AG04450 (cell line): ENCODE results near the gene LIPC. TPM values are rescaled to one million over a fixed set of nuclear protein-coding genes. Genes with fewer than 3 reads are reported as not detected.

Experiments
- CTCF ChIA-PET: fragments of 300-600, 350-600 bp; formaldehyde crosslinking; extraction: SDS; loops from one replicate; lab custom pipeline; 2022; ENCODE audit warnings: antibody characterized with exemption, inconsistent platforms; lab: Charles Lee
- POLR2A ChIA-PET: fragments of 350-600 bp; formaldehyde crosslinking; extraction: SDS; loops from one replicate; lab custom pipeline; 2021; ENCODE audit warnings: antibody characterized with exemption, inconsistent platforms; lab: Yijun Ruan, JAX
- DNase-seq: peaks from one replicate; pipeline ENCODE4 v3.0.0-alpha.2; 2011; ENCODE audit warnings: low read depth, low spot score
- H3K27ac ChIP-seq: one replicate; pipeline ENCODE4 v1.5.1; 2012; ENCODE audit warnings: low read depth, low read length, control low read depth
- H3K27me3 ChIP-seq: one replicate; pipeline ENCODE4 v1.6.0; 2012; ENCODE audit warnings: low read length; ENCODE audit not compliant: control insufficient read depth, insufficient read depth
- H3K4me3 ChIP-seq: 2 replicates; pipeline ENCODE4 v1.5.1; 2011; ENCODE audit warnings: mild to moderate bottlenecking, low read depth, low read length, control low read depth
- H3K9me3 ChIP-seq: 2 replicates; pipeline ENCODE4 v1.5.1; 2012; ENCODE audit warnings: low read length; ENCODE audit not compliant: control insufficient read depth, insufficient read depth
- polyA plus RNA-seq: library from polyadenylated mRNA; depleted of rRNA; stranded (reverse); fragments of >200 nt; gene quantifications from 2 replicates; pipeline ENCODE4 v1.2.3, GENCODE V29; 2011
- TF ChIP-seq, protein P1 (sequence below): IDR thresholded peaks from 2 replicates; pipeline ENCODE4 v1.5.1; 2011; ENCODE audit warnings: low read depth, low read length, control low read depth, inconsistent platforms

Gene LIPC
- polyA plus RNA-seq, 1 experiment: 0.82 TPM

DNA sequence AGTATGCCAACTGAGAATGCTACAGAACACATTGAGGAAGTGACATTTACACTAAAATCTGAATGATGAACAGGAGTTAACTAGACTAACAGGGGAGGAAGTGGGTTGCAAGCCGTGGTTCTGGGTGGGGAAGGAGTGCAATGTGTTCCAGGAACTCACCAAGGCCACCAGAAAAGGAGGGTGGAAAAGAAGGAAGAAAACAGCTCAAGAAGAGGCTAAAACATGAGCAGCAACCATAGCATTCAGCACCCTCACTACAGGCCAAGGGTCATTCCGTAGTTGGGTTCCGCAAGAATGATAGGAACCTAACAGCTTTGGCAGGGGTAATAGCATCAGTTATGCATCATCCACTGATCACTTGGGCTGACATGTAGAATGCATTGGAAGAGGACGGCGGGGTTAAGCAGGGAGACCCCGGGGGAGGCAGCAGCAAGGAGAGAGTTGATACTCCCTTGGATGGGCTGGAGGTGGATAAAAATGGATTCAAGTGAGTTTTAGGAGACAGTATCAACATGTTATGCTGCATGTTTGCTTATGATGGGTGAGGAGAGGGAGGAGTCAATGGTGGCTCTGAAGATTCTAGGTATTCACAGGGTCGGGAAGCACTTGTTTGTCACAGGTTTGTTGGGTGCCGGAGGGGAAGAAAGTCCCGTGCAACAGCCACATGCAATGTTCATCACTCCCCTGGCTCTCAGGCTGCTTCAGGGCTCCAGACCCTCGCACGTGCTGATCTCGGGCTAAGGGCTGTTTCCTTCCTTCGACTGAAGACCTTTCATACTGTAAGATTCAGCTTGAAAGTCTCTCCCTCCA is 53.2 kb downstream of the LIPC start:
- H3K27ac ChIP-seq: no peak overlapping the region
- TF ChIP-seq, protein P1, sequence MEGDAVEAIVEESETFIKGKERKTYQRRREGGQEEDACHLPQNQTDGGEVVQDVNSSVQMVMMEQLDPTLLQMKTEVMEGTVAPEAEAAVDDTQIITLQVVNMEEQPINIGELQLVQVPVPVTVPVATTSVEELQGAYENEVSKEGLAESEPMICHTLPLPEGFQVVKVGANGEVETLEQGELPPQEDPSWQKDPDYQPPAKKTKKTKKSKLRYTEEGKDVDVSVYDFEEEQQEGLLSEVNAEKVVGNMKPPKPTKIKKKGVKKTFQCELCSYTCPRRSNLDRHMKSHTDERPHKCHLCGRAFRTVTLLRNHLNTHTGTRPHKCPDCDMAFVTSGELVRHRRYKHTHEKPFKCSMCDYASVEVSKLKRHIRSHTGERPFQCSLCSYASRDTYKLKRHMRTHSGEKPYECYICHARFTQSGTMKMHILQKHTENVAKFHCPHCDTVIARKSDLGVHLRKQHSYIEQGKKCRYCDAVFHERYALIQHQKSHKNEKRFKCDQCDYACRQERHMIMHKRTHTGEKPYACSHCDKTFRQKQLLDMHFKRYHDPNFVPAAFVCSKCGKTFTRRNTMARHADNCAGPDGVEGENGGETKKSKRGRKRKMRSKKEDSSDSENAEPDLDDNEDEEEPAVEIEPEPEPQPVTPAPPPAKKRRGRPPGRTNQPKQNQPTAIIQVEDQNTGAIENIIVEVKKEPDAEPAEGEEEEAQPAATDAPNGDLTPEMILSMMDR: no peak
- CTCF ChIA-PET: no interaction called here
- POLR2A ChIA-PET: no interaction called here
- H3K27me3 ChIP-seq: no peaks in the 10 kb centered on the region
- DNase-seq: no peak
- H3K9me3 ChIP-seq: peaks cover 7% of the 10 kb centered on the region
- no peak overlapping the region for H3K4me3 ChIP-seq

DNA sequence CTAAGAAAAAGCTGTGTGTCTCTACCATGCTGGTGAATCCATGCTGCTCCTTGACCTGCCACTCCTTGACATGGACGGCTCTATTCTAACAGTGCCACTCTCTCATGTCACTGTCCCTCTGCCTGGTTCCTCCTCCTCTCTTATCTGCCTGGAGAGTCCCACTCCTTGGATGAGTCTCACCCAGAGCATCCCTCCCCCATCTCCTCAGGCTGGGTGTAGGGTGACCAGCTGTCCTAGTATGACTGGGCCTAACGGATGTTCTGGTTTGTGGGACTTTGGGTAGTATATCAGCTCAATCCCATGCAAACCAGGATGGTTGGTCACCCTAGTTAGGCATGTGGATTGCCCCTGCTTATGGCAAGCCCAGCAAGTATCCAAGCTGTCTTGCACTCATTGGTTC is 54.3 kb downstream of the LIPC start:
- TF ChIP-seq, protein P1: no peak
- ChIA-PET POLR2A (no interaction called here), CTCF (no interaction called here)
- H3K9me3 ChIP-seq: peaks cover 15% of the 10 kb centered on the region
- DNase-seq: no peak
- no peak overlapping the region for H3K27ac ChIP-seq
- no peak overlapping the region for H3K4me3 ChIP-seq
- H3K27me3 ChIP-seq: no peaks in the 10 kb centered on the region

DNA sequence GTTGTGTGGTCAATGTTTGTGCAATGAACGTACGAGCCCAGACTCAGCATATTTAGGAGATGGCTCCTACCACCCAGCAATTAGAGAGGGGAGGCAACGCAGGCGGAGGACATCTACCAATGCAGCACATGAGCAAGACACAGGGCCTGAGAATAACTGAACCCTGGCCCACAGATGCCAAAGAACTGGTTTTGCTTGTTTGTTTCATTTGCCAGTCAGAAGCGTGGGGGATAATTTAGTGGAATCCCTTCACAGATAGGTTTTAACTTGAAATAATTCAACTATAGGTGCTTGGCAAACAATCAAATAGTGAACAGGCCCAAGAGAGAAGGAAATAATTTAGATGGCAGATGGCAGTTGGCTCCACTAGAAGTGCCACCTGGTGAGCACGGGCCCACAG is 54.8 kb downstream of the LIPC start:
- DNase-seq: no peak
- TF ChIP-seq, protein P1: no peak
- no peak overlapping the region for H3K4me3 ChIP-seq
- POLR2A ChIA-PET: no interaction called here
- H3K27ac ChIP-seq: no peak overlapping the region
- H3K27me3 ChIP-seq: no peaks in the 10 kb centered on the region
- H3K9me3 ChIP-seq: peaks cover 15% of the 10 kb centered on the region
- CTCF ChIA-PET: no interaction called here

DNA sequence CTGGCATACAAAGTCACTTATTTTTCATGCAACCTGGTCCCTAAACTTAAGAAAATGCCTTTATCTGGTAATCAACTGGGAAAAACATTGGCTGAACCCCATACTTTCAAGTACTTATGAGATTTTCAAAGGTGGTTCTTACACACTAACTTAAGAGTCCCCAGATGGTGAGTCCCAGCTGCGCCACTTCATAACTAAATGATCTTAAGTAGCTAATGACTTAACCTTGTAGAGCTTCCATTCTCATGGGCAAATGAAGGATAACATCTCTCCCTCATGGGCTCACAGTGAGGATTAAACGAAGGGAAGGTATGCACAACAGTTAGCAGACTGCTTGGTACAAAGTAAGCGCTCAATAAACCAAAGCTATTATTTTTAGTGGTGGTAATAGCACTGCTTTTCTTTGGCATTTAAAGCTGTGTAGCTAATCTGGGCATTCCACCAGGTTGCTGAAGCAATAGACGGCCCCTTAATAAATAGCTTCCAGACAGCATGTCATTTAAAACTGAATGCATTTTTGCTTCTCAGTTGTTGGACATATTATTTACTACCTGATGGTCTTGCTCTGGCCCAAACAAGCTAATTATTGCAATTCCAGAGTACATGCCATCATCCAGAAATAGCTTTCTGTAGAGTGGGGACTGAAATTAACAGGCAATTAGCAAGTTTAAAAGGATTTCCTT is 55.4 kb downstream of the LIPC start:
- Histone ChIP-seq H3K9me3 (peaks cover 15% of the 10 kb centered on the region), H3K27me3 (no peaks in the 10 kb centered on the region), H3K4me3 (no peak overlapping the region), H3K27ac (no peak overlapping the region)
- ChIA-PET POLR2A (interaction anchor here (1.0 kb wide), 1 partner anchor 10 kb away, joined by 5 read pairs; no protein-coding TSS in a partner anchor), CTCF (no interaction called here)
- DNase-seq: no peak
- TF ChIP-seq, protein P1: no peak

DNA sequence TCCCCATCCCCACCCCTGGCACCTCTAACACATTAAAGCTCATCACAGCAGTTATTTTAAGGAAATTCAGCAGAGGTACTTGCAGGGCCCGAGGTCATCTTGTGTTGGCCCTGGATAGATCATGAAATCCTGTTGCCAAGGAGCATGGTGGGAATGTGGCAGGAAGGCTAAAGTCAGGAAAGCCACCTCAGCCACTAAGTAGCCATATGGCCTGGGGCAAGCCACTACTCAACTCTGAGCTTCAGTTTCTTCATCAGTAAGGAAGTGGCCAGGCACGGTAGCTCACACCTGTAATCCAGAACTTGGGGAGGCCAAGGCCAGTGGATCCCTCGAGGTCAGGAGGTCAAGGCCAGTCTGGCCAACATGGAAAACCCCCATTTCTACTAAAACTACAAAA is 55.9 kb downstream of the LIPC start:
- peaks cover 15% of the 10 kb centered on the region for H3K9me3 ChIP-seq
- TF ChIP-seq, protein P1: no peak
- ChIA-PET CTCF (no interaction called here), POLR2A (interaction anchor here (1.0 kb wide), 1 partner anchor 11 kb away, joined by 5 read pairs; no protein-coding TSS in a partner anchor)
- H3K4me3 ChIP-seq: no peak overlapping the region
- DNase-seq: no peak
- H3K27ac ChIP-seq: no peak overlapping the region
- no peaks in the 10 kb centered on the region for H3K27me3 ChIP-seq
